ENCODE data around the gene SETD4.

DNA sequence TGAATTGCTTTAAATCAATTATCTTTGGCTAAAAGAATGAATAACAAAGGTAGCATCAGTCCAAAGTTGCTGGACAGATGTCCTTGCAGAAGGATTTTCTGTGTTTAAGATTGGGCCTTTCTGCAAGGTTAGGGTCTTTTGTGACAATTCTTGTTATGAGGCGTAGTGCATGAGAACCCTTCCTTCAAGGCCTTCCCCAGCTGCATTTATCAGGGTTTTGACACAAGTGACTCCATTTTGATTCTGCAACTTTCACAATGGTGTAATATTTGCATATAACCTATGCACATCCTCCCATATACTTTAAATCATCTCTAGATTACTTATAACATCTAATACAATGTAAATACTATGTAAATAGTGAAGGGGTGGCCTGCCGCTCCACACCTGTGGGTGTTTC, 1.1 kb upstream of the SETD4 start:
- TF ChIP-seq MED8 (CRISPR knock-in tag; IDR thresholded peaks at IDR 0.05; ENCODE audit: insufficient replicate concordance): no peak
- no peak for TF ChIP-seq SMC3 (IDR thresholded peaks at IDR 0.05; ENCODE audit: low read length)
- no peak for TF ChIP-seq MAFK (conservative IDR thresholded peaks at IDR 0.05 in 1 of 2, IDR thresholded peaks at IDR 0.05 in 1 of 2; ENCODE audit: low read length in 2 of 2)
- TF ChIP-seq ZBTB40 (IDR thresholded peaks at IDR 0.05): no peak
- TF ChIP-seq ZBTB40 (CRISPR knock-in tag; IDR thresholded peaks at IDR 0.05): no peak
- TF ChIP-seq CTCF (CRISPR knock-in tag; IDR thresholded peaks at IDR 0.05): no peak
- TF ChIP-seq ZNF317 (CRISPR knock-in tag; IDR thresholded peaks at IDR 0.05): no peak
- TF ChIP-seq USF2 (IDR thresholded peaks at IDR 0.05; ENCODE audit: low read depth, low read length): no peak
- no peak for TF ChIP-seq USF2 (CRISPR knock-in tag; IDR thresholded peaks at IDR 0.05; ENCODE audit: borderline replicate concordance)

All from HepG2 (cell line).